CD4-positive, alpha-beta T cell treated with Interleukin-12 subunit alpha and Interleukin-12 subunit beta, for 1 hour (primary cell): Measurements from ENCODE around the gene POLG.
"Not testable (repeated sequence)": the region's sequence is repeated elsewhere in the genome, so short reads cannot be mapped to it uniquely, and the experiment has no call there.

ENCODE experiments used
- DNase-seq: peaks from one replicate; pipeline ENCODE4 v3.0.0-alpha.2; 2020

POLG gene

DNA sequence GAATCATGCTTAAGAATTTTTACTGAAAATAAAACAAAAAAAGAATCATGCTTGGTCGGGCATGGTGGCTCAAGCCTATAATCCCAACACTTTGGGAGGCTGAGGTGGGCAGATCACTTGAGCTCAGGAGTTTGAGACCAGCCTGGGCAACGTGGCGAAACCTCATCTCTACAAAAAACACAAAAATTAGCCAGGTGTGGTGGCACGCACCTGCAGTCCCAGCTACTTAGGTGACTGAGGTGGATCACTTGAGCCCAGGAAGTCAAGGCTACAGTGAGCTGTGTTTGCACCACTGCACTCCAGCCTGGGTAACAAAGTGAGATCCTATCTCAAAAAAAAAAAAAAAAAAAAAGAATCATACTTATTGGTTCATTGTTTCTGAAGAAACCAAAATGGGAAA, 57.3 kb downstream of the POLG start:
- not testable (repeated sequence) for DNase-seq
